SH-SY5Y (cell line): ENCODE results near the gene TMEM167A.

Source experiments
- GATA2 ChIP-seq: IDR thresholded peaks from 2 replicates; pipeline ENCODE4 v1.6.1; 2011; ENCODE audit warnings: mild to moderate bottlenecking, low read depth, low read length
- GATA3 ChIP-seq: IDR thresholded peaks from 2 replicates; pipeline ENCODE4 v1.6.1; 2011; ENCODE audit warnings: low read depth, mild to moderate bottlenecking, low read length, moderate library complexity

DNA sequence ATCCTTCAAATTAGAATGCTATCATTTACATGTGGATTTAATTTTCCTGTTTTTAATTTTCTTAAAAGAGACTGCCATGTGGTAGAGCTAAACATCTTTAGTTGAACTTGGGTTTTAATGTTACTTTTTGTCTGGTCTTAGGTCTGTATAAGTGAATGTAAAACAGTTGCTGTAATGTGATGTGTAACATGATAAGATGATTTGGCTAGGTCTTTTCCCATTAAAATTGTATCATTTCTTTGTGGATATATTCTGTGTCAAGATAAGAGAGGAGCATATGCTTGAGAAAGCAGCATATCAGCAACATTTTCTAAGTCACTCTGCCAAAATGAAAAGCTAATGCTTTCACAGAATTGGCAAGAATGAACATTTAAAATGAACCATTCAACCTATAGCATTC, 18.5 kb downstream of the TMEM167A start:
- TF ChIP-seq GATA2 (0 out of 2 replicates have a peak, but pooled peaks have one; percentile 8), GATA3 (peak; percentile 64)
